MG63 (cell line): ENCODE results near the gene MEGF6. TPM values are rescaled to one million over a fixed set of nuclear protein-coding genes. Genes with fewer than 3 reads are reported as not detected.
"Not testable (repeated sequence)": the region's sequence is repeated elsewhere in the genome, so short reads cannot be mapped to it uniquely, and the experiment has no call there.

Experiments
- DNase-seq: peaks from one replicate; pipeline ENCODE4 v3.0.0-alpha.2; 2020
- H3K27me3 ChIP-seq: fragments of 250-450 bp; sonication (Bioruptor Pico); 2 replicates; pipeline ENCODE4 v1.5.1; 2020; ENCODE audit warnings: mild to moderate bottlenecking, moderate library complexity
- H3K36me3 ChIP-seq: fragments of 250-450 bp; sonication (Bioruptor Pico); 2 replicates; pipeline ENCODE4 v1.5.1; 2020; ENCODE audit warnings: mild to moderate bottlenecking, moderate library complexity
- H3K4me3 ChIP-seq: fragments of 250-450 bp; sonication (Bioruptor Pico); 2 replicates; pipeline ENCODE4 v1.5.1; 2020; ENCODE audit warnings: mild to moderate bottlenecking, moderate library complexity
- H3K9me3 ChIP-seq: fragments of 250-450 bp; sonication (Bioruptor Pico); 2 replicates; pipeline ENCODE4 v1.5.1; 2020; ENCODE audit warnings: mild to moderate bottlenecking, moderate library complexity
- total RNA-seq: library from RNA; depleted of rRNA; stranded (reverse); fragments of >200 nt; shearing (Covaris generic); gene quantifications from 2 replicates; pipeline ENCODE4 v1.2.3, GENCODE V29; 2014; ENCODE audit warnings: low replicate concordance

Gene MEGF6
- total RNA-seq, 1 experiment from 2014 or later, result 198 TPM

GRCh38 chr1:3577711-3578432 lies 33.4 kb downstream of the MEGF6 start:
- peak; percentile 20 for DNase-seq
- H3K4me3 ChIP-seq, result no peak overlapping the region
- no peaks in the 10 kb centered on the region for H3K9me3 ChIP-seq
- H3K36me3 ChIP-seq, result peaks cover 14% of the 10 kb centered on the region
- H3K27me3 ChIP-seq, result no peaks in the 10 kb centered on the region

DNA sequence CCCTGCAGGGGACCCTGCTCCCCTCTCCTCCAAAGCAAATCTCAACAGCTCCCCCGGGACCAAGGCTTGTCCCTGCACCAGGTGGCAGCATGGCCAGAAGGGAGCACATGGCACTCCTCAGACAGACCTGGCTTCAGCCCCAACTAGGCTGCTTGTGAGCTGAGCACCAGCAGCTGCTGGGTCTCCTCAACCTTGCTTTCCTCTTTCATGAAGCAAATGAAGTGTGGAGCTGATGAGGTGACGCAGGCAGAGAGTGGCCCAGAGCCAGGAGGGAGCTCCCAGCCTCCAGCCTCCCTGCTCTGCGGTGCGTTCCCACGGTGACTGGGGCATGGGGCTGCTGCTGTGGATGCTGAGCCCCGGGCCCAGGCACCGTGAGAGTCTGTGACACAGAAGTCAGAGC lies 34.0 kb downstream of the MEGF6 start:
- DNase-seq, result no peak

DNA sequence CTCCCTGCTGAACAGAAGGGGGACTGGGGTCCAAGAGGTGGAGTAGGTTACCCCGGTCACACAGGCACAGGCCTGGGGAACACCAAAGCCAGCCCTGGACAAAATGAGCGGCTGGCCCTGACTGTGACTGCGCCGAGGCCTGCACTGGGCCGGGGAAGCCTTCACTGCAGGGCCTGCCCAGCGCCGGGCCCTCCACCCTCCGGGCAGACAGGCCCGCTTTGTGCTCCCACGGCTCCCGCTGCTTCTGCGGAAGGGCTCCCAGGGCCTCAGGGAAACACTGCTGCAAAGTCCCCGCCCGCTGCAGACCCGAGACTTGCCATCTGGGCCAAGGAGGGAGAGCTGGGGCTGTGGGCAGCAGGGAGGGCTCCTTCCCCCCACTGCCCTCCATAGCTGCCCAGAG lies 35.3 kb downstream of the MEGF6 start:
- DNase-seq, result no peak
- H3K9me3 ChIP-seq, result no peaks in the 10 kb centered on the region
- H3K27me3 ChIP-seq, result no peaks in the 10 kb centered on the region
- no peak overlapping the region for H3K4me3 ChIP-seq
- peaks cover 14% of the 10 kb centered on the region for H3K36me3 ChIP-seq

More for the DNA sequence above, 34.0 kb downstream of the MEGF6 start:
- H3K4me3 ChIP-seq, result no peak overlapping the region
- no peaks in the 10 kb centered on the region for H3K9me3 ChIP-seq
- peaks cover 14% of the 10 kb centered on the region for H3K36me3 ChIP-seq
- H3K27me3 ChIP-seq, result no peaks in the 10 kb centered on the region

GRCh38 chr1:3575515-3575914 lies 35.8 kb downstream of the MEGF6 start:
- not testable (repeated sequence) for H3K4me3 ChIP-seq, DNase-seq, H3K9me3 ChIP-seq, H3K27me3 ChIP-seq
- H3K36me3 ChIP-seq, result peaks cover 14% of the 10 kb centered on the region

DNA sequence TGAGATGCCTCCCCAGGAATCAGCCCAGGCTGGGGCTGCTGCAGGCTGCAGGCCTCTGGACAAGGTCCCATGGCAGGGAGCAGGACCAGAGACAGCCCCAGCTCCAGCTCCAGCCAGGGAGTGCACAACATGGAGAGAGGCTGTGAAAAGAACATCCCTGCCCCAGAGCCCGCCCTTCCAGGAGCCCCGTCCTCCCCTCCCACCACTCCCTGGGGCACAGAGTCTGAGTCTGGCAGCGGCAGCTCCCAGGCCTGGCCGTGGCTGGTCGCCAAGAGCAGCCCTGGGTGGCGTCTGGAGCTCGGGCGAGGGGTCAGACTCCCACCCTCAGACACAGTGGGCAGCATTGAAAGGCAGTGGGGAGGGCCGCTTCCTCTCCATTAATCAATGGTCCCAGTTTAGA lies 37.8 kb downstream of the MEGF6 start:
- H3K4me3 ChIP-seq, result no peak overlapping the region
- DNase-seq, result no peak
- H3K36me3 ChIP-seq, result peaks cover 17% of the 10 kb centered on the region
- H3K9me3 ChIP-seq, result no peaks in the 10 kb centered on the region
- no peaks in the 10 kb centered on the region for H3K27me3 ChIP-seq

- peaks cover 17% of the 10 kb centered on the region for H3K36me3 ChIP-seq
- not testable (repeated sequence) for H3K9me3 ChIP-seq, H3K4me3 ChIP-seq, H3K27me3 ChIP-seq, DNase-seq
Measured at GRCh38 chr1:3572638-3573037, 38.7 kb downstream of the MEGF6 start.

GRCh38 chr1:3571263-3571662 lies 40.0 kb downstream of the MEGF6 start:
- no peak for DNase-seq
- H3K27me3 ChIP-seq, result no peaks in the 10 kb centered on the region
- H3K36me3 ChIP-seq, result peaks cover 17% of the 10 kb centered on the region
- H3K4me3 ChIP-seq, result no peak overlapping the region
- H3K9me3 ChIP-seq, result no peaks in the 10 kb centered on the region

GRCh38 chr1:3570066-3570986 lies 41.0 kb downstream of the MEGF6 start:
- peak; percentile 41 for DNase-seq
- no peaks in the 10 kb centered on the region for H3K27me3 ChIP-seq
- no peaks in the 10 kb centered on the region for H3K9me3 ChIP-seq
- H3K4me3 ChIP-seq, result no peak overlapping the region
- H3K36me3 ChIP-seq, result peaks cover 13% of the 10 kb centered on the region

DNA sequence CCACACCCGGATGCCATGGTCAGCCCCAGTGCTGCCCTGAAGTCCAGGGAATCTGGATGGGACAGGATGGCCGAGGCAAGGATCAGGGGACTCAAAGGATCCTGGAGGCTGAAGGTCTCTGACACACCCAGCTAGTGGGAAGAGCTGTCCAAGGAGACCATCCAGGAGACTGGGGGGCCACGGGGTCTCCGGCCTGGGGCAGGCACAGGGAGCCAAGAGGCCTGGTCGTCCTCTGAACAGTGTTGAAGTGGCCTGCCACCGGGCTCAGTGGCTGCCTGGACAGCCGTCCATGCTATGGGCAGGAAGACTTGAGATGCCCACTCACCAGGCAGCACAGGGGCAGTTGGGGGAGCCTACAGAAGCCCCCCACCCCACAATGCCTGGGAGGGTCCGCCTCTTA lies 41.9 kb downstream of the MEGF6 start:
- H3K4me3 ChIP-seq, result no peak overlapping the region
- peaks cover 7% of the 10 kb centered on the region for H3K36me3 ChIP-seq
- no peak for DNase-seq
- no peaks in the 10 kb centered on the region for H3K27me3 ChIP-seq
- no peaks in the 10 kb centered on the region for H3K9me3 ChIP-seq

- peaks cover 7% of the 10 kb centered on the region for H3K36me3 ChIP-seq
- DNase-seq, result peak; percentile 33
- H3K27me3 ChIP-seq, result no peaks in the 10 kb centered on the region
- no peaks in the 10 kb centered on the region for H3K9me3 ChIP-seq
- H3K4me3 ChIP-seq, result no peak overlapping the region
Measured at GRCh38 chr1:3568815-3569435, 42.4 kb downstream of the MEGF6 start.

- no peaks in the 10 kb centered on the region for H3K27me3 ChIP-seq
- DNase-seq, result no peak
- H3K36me3 ChIP-seq, result peaks cover 7% of the 10 kb centered on the region
Measured at GRCh38 chr1:3566951-3567804, 44.1 kb downstream of the MEGF6 start.

DNA sequence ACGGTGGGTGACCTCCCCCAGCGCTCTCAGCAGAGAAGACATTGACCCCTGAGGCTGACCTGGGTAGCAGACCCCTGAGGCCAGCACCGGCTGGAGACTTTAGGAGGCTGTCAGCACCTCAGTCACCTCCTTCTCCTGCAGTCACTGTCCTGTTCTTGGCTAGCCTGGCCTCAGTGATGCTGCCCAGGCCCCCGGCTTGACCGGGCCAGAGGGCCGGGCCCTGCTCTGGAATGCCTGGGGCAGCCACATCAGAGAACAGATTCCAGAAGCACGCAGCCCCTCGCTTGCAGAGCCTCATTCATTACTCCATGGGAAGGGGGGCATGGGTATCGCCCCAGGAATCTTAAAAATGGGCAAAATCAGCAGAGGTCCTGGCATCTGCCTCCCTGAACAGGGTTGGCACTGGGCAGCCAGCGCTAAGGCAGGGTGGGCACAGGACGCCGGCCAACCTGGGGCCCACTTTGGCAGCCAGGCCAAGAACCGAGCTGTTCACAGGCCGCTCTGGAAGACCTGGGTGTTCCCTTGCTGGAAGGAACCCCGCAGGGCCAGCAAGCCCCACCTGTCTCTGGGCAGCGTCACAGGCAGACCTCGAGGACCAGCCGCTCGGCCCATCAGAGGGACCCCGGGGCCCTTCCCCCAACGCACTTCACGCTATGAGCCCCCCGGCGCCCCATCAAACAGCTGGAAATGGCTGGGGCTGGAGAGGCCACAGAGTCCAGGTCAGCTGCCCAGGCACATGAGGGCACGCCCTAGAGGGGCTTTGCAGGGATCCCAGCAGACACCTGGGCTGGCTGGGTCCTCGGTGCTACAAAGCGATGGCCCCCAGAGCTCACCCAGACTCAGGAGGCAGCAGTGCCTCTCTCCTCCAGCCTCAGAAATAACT lies 45.1 kb downstream of the MEGF6 start:
- peaks cover 7% of the 10 kb centered on the region for H3K36me3 ChIP-seq
- no peaks in the 10 kb centered on the region for H3K27me3 ChIP-seq
- no peak for DNase-seq
- H3K4me3 ChIP-seq, result no peak overlapping the region
- no peaks in the 10 kb centered on the region for H3K9me3 ChIP-seq

More at GRCh38 chr1:3566951-3567804, 44.1 kb downstream of the MEGF6 start:
- H3K4me3 ChIP-seq, result no peak overlapping the region
- H3K9me3 ChIP-seq, result no peaks in the 10 kb centered on the region

DNA sequence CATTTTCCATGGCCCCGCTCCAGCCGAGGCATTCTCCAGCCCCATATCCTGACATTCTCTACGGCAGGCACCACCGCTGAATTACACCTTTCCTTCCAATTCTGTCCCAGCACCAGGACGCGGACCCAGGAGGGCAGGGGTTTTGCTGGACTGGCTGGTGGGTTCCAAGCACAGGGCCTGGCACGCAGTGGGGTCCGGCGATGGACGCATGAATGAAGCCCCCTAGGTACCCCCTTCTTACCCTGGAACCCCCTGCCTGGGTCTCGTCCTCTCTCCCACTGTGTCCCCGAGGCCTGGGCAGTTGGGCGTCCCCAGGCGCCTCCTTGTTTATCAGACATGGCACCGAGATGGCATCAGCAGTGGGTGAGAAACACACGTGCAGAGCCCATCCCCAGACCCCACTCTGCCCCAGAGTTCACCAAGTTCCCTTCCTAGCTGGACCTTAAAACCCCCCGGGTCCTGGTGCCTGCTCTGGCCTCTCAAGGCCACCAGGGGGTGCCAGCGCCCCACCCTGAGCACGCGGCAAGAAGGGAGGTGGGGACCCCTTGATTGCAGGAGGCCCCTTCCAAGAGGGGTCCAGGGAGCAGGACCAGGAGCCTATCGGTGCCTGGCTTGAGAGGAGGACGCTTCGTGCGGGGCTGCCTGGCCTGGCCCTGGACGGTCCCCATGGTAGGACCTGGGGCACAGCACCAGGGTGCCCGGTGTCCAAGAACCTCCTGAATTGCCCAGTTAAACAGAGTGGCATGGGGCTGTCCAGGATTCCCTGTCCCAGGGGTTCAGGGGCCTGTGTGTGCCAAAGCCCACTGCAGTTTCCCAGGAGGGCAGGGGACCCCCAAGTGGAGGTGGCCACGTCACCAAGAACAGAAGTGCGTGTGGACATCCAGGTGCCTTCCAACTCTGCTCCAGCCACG lies 46.1 kb downstream of the MEGF6 start:
- Histone ChIP-seq H3K36me3 (peaks cover 7% of the 10 kb centered on the region), H3K4me3 (no peak overlapping the region), H3K9me3 (no peaks in the 10 kb centered on the region), H3K27me3 (no peaks in the 10 kb centered on the region)
- DNase-seq, result no peak

- Histone ChIP-seq H3K27me3 (no peaks in the 10 kb centered on the region), H3K36me3 (peaks cover 8% of the 10 kb centered on the region), H3K4me3 (no peak overlapping the region), H3K9me3 (peaks cover 1% of the 10 kb centered on the region; the same call in 1 of the 2 replicates)
- no peak for DNase-seq
Measured at GRCh38 chr1:3563610-3564009, 47.7 kb downstream of the MEGF6 start.

DNA sequence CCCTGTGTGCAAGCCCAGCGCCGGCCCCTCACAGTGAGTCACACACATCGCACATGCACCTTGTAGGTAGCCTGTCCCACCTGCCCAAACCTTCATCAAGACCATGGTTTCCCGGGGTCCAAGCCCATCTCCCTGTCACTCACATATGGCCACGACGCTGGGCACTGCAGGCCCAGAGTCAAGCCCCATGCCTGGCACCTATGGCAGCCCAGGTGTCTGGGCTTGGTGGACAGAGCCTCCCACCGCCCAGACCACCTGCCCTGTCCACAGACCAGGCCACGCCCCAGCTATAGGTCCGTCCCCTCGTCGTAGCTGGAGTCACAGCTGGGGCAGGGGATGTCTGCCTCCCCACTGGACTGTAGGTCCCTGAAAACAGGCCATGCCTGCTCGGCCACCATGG lies 48.2 kb downstream of the MEGF6 start:
- H3K9me3 ChIP-seq, result peaks cover 6% of the 10 kb centered on the region
- peaks cover 12% of the 10 kb centered on the region for H3K36me3 ChIP-seq
- no peaks in the 10 kb centered on the region for H3K27me3 ChIP-seq
- H3K4me3 ChIP-seq, result no peak overlapping the region
- no peak for DNase-seq
